GM19397 (cell line): ENCODE measurements around the gene MTHFSD.

Source experiments
- ATAC-seq: cut with Tn5 transposase; IDR thresholded peaks from one replicate; pipeline ENCODE4 v1.9.1; 2021; ENCODE audit warnings: mild to moderate bottlenecking, moderate library complexity; ENCODE audit not compliant: unreplicated experiment

Gene MTHFSD

DNA sequence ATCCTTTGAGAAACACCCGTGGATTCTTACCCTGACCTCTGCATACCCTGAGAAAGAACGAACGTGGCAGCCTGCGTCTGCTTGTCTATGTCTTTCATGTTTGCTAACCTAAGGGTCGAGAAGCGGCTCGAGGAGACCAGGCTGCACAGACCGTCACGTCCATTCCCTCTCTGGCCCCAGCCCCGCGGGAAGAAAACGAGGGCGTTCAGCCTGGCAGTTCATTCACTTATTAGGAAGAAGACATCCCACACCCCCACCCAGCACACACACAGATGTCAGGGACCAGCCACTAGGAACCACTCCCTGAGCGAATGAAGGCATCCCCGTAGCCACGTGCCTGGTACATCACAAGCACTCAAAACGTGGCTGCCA, 655 bp upstream of the MTHFSD start:
- no peak for ATAC-seq

DNA sequence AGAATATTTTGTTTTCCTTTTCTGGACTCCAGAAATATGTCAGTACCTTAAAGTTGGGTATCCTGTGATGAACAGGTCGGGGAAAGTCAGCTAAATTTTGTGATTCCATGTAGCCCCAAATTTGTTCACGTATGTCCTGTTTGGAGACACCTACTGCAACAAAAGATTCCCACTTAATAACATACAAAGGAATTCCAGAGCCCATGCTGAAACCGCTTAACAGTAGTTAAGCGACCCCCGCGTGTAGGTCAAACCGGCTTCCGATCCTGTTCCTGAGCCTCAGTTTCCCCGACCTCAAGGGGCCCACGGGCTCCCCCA, 477 bp downstream of the MTHFSD start:
- no peak for ATAC-seq

DNA sequence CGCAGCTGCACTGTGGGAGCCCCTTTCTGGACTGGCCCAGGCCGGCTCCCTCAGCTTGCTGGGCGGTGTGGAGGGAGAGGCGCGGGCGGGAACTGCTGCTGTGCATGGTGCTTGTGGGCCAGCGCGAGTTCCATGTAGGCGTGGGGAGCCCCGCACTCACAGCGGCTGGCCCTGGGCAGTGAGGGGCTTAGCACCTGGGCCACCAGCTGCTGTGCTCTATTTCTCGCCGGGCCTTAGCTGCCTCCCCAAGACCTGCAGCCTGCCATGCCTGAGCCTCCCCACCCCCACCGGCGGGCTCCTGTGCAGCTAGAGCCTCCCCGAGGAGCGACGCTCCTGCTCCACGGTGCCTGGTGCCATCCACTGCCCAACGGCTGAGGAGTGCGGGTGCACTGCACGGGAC, 1.7 kb downstream of the MTHFSD start:
- no peak for ATAC-seq

DNA sequence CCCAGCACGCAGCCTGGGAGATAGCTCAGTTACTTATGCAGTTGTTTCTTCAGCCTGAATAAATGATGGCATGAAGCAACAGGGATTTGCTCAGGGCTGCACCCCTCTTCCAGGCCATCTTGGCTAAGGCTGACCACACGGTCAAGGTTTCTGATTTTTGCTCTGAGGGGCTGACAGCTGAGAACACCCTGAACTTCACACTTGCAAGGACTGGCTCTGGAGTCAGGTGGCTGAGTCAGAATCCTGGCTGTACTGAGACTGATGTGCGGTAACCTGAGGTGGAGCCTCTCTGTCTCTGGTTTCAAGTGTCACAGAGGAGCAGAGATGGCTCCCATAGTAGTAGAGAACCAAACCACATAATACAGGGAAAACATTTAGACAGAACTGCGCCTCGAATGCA, 4.8 kb downstream of the MTHFSD start:
- ATAC-seq: no peak

DNA sequence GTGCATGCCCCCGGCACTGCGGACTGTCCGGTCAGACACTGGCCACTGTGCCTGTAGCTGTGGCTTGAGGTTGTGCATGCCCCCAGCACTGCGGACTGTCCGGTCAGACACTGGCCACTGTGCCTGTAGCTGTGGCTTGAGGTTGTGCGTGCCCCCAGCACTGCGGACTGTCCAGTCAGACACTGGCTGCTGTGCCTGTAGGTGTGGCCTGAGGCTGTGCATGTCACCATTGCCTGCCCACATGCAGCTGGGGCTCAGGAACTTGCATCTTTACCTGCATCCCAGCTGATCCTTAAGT, 5.2 kb downstream of the MTHFSD start:
- no peak for ATAC-seq

DNA sequence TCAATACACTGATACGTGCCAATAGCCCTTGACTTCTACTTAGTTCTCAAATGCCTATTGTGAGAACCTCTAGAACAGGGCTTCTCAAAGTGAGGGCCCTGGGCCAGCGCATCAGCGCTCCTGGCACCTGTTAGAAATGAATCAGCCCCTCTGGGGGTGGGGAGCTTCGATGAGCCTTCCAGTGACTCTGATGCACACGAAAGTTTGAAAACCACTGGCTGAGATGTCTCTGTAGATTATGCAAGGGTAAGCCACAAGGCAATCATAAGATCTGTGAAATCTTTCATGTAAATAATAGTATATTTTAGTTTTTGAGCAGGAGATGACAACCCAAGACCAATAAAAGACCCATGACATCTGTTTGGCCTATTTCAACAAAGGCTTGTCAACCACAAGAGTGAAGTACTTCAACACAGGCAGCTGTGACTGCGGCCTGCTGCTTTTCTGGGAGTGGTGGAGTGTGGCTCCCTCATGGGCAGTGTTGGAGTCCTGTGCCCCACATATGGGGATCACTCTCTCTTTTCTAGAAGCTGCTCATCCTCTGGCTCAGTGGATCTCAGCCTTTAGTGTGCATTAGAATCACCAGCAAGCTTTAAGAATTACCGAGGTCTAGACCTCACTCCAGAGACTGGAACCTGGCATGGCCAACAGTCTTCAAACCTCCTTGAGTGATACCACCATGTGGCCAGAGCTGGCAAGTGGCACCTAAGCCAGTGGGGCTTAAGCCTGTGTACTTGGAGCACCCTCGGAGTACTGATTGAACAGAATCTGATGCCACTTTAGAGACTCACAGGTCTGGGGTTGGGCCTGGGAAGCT, 5.8 kb downstream of the MTHFSD start:
- ATAC-seq: no peak

DNA sequence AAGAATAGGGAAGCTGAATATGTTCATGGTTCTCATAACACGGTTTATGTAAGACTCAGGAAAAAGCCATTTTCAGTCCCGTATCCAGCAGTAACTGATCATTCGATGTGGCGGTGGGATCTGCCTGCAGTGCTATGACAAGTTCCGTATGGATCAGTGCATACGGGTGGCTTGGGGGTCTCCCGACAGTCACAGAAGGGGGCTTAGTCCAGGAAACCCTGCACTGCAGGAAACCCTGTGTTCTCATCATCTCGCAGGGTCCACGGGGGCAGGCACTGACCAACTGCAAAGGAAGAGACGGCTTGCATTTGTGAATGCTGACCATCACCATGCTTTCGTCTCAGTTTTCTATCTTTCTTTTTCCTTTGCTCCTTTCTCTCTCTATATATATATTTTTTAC, 7.7 kb downstream of the MTHFSD start:
- no peak for ATAC-seq

DNA sequence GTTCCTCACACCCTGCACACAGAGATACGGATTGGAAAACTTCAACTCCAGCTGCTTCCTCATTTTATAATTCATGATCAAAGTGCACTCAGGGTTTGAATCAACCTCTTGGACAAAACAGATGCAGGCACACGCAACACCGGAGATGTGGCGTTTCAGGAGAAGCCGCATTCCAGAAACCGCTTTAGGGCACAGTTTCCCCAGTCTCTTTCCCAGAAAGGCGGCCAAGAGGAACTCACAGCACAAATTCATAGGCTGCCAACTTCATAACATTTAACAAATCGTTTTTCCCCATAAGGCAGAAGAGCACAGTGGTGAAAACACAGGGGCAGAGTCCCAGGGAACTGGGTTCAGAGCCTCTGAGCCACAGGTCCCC, 8.4 kb downstream of the MTHFSD start:
- ATAC-seq: no peak

DNA sequence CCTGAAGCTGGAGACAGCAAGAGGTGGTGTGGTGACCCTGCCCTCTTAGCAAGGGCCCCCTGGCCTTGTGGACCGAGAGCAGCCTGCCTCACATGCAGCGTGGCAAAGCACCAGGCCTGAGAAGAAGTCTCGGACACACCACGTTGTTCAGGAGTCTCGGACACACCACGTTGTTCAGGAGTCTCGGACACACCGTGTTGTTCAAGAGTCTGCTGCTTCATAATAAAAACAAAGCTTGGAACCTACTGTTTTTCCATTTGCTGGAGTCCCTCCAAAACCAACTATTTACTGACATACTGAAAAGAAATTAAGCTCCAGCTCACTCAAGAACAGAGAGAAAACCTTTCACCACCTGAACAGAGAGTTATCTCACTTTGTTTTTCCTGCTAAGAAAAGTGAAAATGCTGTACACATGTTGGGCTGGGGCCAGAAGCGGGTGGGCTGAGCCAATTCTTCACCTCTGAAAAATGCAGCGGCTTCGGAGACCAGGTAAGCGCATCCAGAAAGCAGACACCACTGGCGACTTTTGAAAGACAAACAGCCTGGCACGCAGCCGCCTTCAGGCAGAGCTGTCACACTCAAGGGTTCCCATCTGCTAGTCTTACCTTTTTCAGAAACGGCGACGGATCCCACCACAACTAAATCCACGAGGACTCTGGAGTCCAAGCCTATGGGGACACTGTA, 8.9 kb downstream of the MTHFSD start:
- no peak for ATAC-seq

DNA sequence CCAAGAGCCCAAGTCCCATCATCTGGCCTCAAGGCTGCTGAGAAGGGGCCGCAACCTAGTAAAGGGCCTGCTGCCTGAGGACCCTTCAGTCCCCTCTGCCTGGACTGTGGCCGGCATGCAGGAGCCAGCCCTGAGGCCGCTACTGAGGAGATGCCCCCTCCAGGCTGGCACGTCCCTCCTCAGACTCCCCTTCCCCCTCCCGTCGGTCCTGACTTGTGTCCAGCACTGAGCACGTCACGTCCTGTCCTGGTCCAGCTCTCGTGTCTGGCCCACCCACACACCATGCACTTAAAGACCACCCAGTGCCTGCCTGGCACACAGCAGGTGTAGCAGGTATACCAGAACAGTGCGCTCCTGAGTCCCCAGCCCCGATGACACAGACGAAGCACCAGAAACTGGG, 9.6 kb downstream of the MTHFSD start:
- ATAC-seq: no peak

DNA sequence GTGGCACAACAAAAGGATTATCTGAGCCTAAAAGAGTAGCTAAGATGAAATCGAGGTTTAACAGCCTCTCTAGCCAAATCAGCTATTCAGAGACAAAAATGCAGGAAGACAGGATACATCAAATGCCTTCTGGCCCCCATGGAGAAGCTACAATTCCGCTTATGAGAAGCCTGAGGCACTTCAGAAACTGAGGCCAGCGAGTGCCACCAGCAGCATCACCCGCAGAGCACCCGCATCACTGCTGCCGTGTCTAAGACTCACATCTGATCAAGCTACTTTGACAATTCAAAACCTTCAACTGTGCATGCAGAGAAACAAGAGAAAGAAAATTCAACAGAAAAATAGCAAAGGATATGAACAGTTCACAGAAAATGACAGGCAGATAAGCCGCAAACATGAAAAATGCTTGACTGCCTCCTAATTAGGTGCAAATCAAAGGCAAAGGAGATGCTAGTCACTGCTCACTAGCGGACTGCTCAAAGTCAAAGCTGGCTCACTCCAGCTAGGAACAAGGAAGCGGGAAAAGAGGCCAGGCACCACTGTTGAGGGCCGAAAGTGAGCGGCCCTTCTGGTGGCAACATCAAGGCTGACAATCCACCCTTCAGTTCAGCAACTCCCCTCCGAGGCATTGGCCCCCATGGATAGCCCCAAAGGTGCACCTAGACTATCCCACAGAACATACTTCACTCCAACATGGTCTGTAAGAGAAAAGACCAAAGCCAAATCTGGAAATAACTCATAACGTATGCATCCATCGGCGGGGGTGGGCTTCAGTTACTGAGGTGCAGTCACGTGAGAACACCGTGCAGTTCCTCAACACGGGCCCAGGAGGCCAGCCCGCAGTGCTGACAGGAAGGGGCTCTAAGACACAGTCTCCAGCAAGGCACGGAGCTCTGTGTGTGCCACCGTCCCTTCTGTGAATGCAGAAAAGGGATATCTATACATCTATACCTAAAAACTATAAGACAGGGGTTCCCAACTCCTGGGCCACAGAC, 12.0 kb downstream of the MTHFSD start:
- no peak for ATAC-seq

DNA sequence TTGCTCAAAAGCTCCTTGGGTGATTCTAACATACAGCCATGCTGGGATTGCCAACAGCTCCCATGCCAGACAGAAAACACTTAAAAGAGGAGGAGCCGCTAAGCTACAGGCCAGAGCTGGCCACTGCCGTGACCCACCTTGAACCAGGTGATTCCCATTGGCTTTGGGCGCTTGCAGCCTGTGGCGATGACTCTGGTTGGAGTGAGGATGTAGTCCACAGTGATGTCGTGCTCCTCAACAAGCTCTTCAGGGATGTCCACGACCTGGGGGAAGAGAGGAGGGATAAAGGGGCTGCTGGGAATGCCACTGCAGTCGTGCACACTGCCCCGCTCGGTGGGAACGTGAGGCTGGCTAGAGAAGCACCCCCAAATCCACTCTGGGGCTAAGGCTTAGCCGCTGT, 13.5 kb downstream of the MTHFSD start:
- ATAC-seq: no peak

DNA sequence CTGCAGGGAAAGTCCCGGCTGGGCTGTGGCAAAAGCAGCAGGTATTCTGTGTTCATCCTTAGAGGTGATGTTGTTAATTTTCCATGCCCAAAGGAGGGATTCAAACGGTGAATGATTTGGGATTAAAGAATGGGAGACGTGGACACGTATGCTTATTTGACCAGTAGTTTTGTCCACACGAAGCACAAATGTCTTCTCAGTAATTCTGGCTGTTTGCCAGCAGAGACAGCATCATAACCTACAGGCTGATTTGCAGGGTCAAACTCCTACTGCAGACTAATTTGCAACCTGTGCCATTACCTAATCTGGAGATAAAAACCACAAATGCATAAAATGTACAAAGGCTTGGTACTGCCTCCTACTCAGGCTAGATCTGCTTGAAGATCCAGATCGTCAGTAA, 14.1 kb downstream of the MTHFSD start:
- no peak for ATAC-seq

DNA sequence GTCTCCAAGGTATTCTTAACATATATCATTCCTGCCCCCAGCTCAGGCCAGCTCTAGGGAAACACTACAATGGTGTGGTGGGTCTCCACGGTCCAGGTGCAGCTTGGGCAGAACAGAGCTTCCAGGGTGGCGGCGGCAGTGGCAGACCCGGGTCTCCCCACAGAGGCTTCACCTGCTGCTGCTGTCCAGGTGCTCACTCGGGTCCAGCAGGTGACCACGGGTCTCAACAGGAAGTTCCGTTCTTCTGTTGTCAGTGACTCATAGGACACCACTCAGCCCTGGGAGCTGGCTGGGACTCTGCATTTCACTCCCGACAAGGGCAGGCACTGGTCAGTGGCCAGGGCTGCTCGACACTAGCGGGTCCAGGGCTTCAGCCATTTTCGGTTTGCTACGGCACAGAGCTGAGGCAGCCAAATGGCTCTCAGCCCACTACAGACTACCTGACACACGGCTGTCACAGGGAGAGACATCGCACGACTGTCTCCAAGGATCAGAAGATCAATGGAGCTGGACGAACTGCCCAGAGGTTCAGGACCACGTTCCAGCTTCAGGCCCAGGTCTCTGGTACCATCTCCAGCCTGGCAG, 16.7 kb downstream of the MTHFSD start:
- no peak for ATAC-seq

DNA sequence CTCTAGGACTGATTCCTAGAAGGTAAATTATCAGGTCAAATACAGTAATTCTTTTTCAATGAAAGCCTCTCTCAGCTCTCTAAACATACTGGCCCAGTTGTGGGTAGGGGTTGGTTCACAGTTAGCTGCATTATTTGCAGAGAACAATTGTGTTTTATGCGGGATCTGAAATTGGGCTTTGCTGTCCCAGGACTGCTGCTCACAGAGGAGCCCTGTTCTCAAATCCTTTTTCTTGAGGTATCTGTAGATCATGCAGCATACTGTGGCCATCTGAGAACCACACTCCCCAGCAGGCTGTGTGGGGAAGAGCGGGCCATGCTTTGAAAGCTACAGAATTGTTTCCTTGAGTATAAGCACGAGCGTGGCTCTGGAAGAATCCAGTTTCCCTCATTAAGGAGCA, 17.5 kb downstream of the MTHFSD start:
- ATAC-seq: no peak

DNA sequence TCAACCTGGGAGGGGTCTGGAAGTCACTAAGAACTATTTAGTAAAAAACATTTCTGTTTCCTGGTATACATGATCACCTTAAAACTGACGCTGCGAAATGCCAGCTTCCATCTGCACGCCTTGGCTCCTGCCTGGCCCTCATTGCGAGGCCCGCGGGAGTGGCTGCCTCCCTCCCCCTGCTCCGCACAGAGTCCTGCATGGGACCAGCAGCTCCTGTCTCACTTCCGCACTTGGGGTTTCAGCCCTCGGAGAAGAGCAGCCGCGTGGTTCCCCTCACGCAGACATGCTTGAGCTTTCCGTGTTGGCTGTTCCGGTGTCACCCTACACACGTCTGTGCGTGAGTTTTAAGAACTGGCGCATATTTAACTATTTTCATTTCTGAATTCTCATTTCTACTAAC, 18.4 kb downstream of the MTHFSD start:
- no peak for ATAC-seq

DNA sequence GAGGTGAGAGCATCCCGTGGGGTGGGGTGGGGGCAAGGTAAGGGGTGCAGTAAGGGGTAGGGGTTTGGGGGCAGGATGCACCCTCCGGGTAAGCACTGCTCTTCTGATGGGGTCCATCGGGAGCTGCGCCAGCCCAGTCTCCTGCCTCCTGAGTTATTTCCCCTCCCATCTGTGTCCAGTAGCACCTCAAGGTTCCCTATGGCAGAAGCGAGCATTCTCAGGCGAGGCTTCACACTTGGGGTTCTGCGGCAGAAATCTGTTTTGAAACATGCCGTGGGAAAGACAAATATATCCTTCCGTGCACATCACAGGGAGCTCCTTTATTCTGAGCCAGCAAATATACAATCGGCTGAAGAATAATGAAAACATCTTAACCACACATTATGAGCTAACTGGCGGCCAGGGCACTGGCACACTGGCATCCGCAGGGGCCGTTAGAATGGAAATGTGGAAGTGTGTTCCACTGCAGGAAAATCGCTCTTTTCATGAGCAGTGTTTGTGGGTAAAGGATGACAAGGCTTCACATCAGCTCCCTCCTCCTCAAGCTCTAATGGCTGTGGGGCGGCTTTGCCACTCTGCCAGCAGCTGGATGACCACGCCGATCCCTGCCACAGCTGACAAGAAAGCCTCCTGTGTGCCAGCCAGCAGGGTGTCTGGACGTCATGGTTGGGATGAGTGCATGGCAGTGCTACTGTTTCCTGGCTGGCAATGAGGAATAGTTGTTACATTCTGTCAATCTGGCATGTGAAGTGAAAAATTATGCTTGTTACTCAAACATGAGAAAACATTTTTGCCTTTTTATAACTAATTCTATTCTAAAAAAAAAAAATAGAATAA, 20.0 kb downstream of the MTHFSD start:
- no peak for ATAC-seq

DNA sequence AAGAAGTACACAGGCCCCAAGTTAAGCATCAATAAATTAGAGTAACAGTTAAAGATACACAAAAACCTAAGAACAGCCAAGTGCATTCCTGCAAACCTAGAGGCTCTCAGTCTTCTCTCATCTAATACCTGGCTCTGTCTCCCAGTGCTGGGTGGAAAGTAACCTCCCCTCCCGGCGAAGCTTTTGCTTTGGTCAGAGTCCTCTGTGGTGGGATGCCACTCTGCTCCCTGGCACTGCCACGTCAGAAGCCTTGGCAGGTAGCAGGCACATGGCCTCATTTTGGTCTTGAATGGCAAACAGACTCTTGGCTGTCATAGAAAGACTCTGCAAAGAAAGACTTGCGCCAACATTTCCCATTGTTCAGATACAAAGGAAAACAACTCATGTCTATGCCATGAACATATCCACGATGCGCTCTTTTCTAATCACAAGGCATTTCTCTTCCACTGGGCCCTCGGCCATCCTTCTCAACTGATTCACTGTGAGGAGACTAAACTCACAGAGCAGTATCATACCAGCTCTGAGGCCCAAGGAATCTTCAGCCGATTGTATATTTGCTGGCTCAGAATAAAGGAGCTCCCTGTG, 21.2 kb downstream of the MTHFSD start:
- no peak for ATAC-seq

DNA sequence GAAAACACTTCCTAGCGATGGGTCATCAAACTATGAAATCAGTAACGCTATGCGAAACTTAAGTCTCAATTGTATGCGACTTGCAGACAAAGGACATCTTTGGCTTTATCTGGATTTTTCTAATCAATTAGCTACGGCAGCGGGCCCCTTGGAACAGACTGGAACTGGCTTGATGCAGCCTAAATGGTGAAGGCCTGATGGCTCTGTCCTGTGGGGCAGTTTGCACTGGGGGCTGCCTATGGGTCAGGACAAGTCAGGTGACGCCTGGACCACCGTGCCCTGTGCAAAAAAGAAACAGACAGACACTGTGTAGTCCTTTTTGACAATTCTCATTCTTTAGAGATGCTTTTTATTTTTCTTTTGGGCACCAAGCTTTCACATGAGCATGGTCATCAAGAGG, 22.0 kb downstream of the MTHFSD start:
- no peak for ATAC-seq

DNA sequence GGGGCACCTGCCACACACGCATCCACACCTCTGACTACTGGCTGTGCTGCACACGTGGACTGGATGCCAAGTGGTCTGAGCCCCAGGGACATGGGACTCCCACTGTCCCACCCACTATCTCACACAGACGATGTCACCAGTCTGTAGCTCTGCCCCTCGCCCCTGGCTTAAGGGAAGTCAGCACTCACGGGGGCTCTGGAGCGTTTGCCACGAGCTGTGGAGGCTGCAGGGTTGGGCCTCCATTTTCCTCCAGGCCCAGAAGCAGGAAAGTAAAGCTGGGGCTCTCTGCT, 22.6 kb downstream of the MTHFSD start:
- no peak for ATAC-seq
